HEK293 (cell line): Measurements from ENCODE around the gene PSAPL1.

Experiments
- CTCF ChIA-PET: fragments of 350-600 bp; formaldehyde crosslinking; extraction: SDS; loops from one replicate; lab custom pipeline; 2021; ENCODE audit warnings: antibody characterized with exemption; lab: Yijun Ruan, JAX
- POLR2A ChIA-PET: fragments of 300-600 bp; formaldehyde crosslinking; extraction: SDS; loops from one replicate; lab custom pipeline; 2020; ENCODE audit warnings: antibody characterized with exemption, inconsistent platforms; lab: Yijun Ruan, JAX
- H3K27ac ChIP-seq: fragments of 200-500 bp; sonication (Bioruptor generic); 2 replicates; pipeline ENCODE4 v1.5.1; 2014; ENCODE audit warnings: low read depth, low read length, control low read depth, inconsistent platforms; ENCODE audit errors: extremely low read depth
- H3K36me3 ChIP-seq, 2 experiments: fragments of 200-500 bp in 1 of 2; sonication (Bioruptor generic) in 1 of 2; 1 replicate in 1 of 2; 2 replicates in 1 of 2; pipeline ENCODE4 v1.5.1; 2014 to 2017; ENCODE audit warnings: inconsistent platforms in 2 of 2, low read length in 2 of 2; ENCODE audit not compliant: control insufficient read depth in 2 of 2, insufficient read depth in 1 of 2
- H3K4me1 ChIP-seq: fragments of 200-500 bp; sonication (Bioruptor generic); 2 replicates; pipeline ENCODE4 v1.5.1; 2014; ENCODE audit warnings: mild to moderate bottlenecking, low read length, inconsistent platforms; ENCODE audit not compliant: control insufficient read depth, insufficient read depth
- H3K4me3 ChIP-seq: 2 replicates; pipeline ENCODE4 v1.5.1; 2011; ENCODE audit warnings: low read depth, mild to moderate bottlenecking, control low read depth, low read length, moderate library complexity
- H3K9me3 ChIP-seq: fragments of 200-500 bp; sonication (Bioruptor generic); 2 replicates; pipeline ENCODE4 v1.5.1; 2014; ENCODE audit warnings: low read depth, low read length, inconsistent platforms; ENCODE audit not compliant: control insufficient read depth, insufficient read depth
- KLF1 ChIP-seq: fragments of 450-650 bp; formaldehyde crosslinking; IDR thresholded peaks from 2 replicates; pipeline ENCODE4 v1.5.1; 2016; ENCODE audit warnings: missing biosample characterization, missing genetic modification characterization
- KLF7 ChIP-seq: fragments of 450-650 bp; formaldehyde crosslinking; IDR thresholded peaks from 2 replicates; pipeline ENCODE4 v1.5.1; 2016; ENCODE audit warnings: missing biosample characterization, missing genetic modification characterization, borderline replicate concordance
- MYNN ChIP-seq: fragments of 450-650 bp; formaldehyde crosslinking; IDR thresholded peaks from 2 replicates; pipeline ENCODE4 v1.5.1; 2016; ENCODE audit warnings: missing biosample characterization, missing genetic modification characterization, borderline replicate concordance
- MZF1 ChIP-seq: fragments of 450-650 bp; formaldehyde crosslinking; IDR thresholded peaks from 2 replicates; pipeline ENCODE4 v1.5.1; 2017; ENCODE audit warnings: missing biosample characterization, missing genetic modification characterization, borderline replicate concordance
- PATZ1 ChIP-seq: fragments of 450-650 bp; formaldehyde crosslinking; IDR thresholded peaks from 2 replicates; pipeline ENCODE4 v1.5.1; 2016; ENCODE audit warnings: missing biosample characterization, missing genetic modification characterization
- PRDM10 ChIP-seq: fragments of 450-650 bp; formaldehyde crosslinking; IDR thresholded peaks from 2 replicates; pipeline ENCODE4 v1.5.1; 2016; ENCODE audit warnings: missing biosample characterization, missing genetic modification characterization
- SALL2 ChIP-seq: fragments of 450-650 bp; formaldehyde crosslinking; IDR thresholded peaks from 2 replicates; pipeline ENCODE4 v1.5.0; 2017; ENCODE audit warnings: missing biosample characterization, mild to moderate bottlenecking, missing genetic modification characterization, borderline replicate concordance
- SP2 ChIP-seq: fragments of 450-650 bp; formaldehyde crosslinking; IDR thresholded peaks from 2 replicates; pipeline ENCODE4 v1.5.1; 2016; ENCODE audit warnings: missing biosample characterization, missing genetic modification characterization
- WT1 ChIP-seq: fragments of 450-650 bp; formaldehyde crosslinking; IDR thresholded peaks from 2 replicates; pipeline ENCODE4 v1.5.1; 2016; ENCODE audit warnings: missing biosample characterization, missing genetic modification characterization
- ZNF114 ChIP-seq: fragments of 450-650 bp; formaldehyde crosslinking; IDR thresholded peaks from 2 replicates; pipeline ENCODE4 v1.5.0; 2017; ENCODE audit warnings: missing biosample characterization, missing genetic modification characterization
- ZNF184 ChIP-seq: fragments of 450-650 bp; IDR thresholded peaks from 2 replicates; pipeline ENCODE4 v1.5.1; 2018; ENCODE audit warnings: missing biosample characterization, mild to moderate bottlenecking, missing genetic modification characterization
- ZNF24 ChIP-seq: fragments of 450-650 bp; formaldehyde crosslinking; IDR thresholded peaks from 2 replicates; pipeline ENCODE4 v1.5.1; 2016; ENCODE audit warnings: missing biosample characterization, missing genetic modification characterization
- ZNF366 ChIP-seq: fragments of 450-650 bp; formaldehyde crosslinking; conservative IDR thresholded peaks from 2 replicates; pipeline ENCODE4 v1.5.1; 2016; ENCODE audit warnings: missing biosample characterization, missing genetic modification characterization
- ZNF404 ChIP-seq: fragments of 450-650 bp; formaldehyde crosslinking; IDR thresholded peaks from 2 replicates; pipeline ENCODE4 v1.5.1; 2017; ENCODE audit warnings: missing biosample characterization, missing genetic modification characterization
- ZNF416 ChIP-seq: fragments of 450-650 bp; formaldehyde crosslinking; IDR thresholded peaks from 2 replicates; pipeline ENCODE4 v1.5.1; 2016; ENCODE audit warnings: missing biosample characterization, missing genetic modification characterization
- ZNF426 ChIP-seq: fragments of 450-650 bp; formaldehyde crosslinking; IDR thresholded peaks from 2 replicates; pipeline ENCODE4 v1.5.1; 2017; ENCODE audit warnings: missing biosample characterization, missing genetic modification characterization, mild to moderate bottlenecking, inconsistent platforms, moderate library complexity
- ZNF449 ChIP-seq: fragments of 450-650 bp; formaldehyde crosslinking; IDR thresholded peaks from 2 replicates; pipeline ENCODE4 v1.5.1; 2017; ENCODE audit warnings: missing biosample characterization, mild to moderate bottlenecking, missing genetic modification characterization, moderate library complexity
- ZNF521 ChIP-seq: fragments of 450-650 bp; formaldehyde crosslinking; IDR thresholded peaks from 2 replicates; pipeline ENCODE4 v1.5.1; 2017; ENCODE audit warnings: missing biosample characterization, mild to moderate bottlenecking, missing genetic modification characterization
- ZNF529 ChIP-seq: fragments of 450-650 bp; formaldehyde crosslinking; IDR thresholded peaks from 2 replicates; pipeline ENCODE4 v1.5.1; 2017; ENCODE audit warnings: missing genetic modification characterization, missing biosample characterization; ENCODE audit not compliant: insufficient replicate concordance
- ZNF549 ChIP-seq: fragments of 450-650 bp; IDR thresholded peaks from 2 replicates; pipeline ENCODE4 v1.5.1; 2018; ENCODE audit warnings: missing biosample characterization, missing genetic modification characterization, mild to moderate bottlenecking, inconsistent platforms, moderate library complexity
- ZNF560 ChIP-seq: fragments of 450-650 bp; formaldehyde crosslinking; IDR thresholded peaks from 2 replicates; pipeline ENCODE4 v1.5.1; 2017; ENCODE audit warnings: missing biosample characterization, missing genetic modification characterization, borderline replicate concordance
- ZNF580 ChIP-seq: fragments of 450-650 bp; formaldehyde crosslinking; IDR thresholded peaks from 2 replicates; pipeline ENCODE4 v1.5.1; 2016; ENCODE audit warnings: missing biosample characterization, missing genetic modification characterization
- ZNF658 ChIP-seq: fragments of 450-650 bp; formaldehyde crosslinking; IDR thresholded peaks from 2 replicates; pipeline ENCODE4; 2016; ENCODE audit warnings: missing biosample characterization, missing genetic modification characterization
- ZNF660 ChIP-seq: fragments of 450-650 bp; IDR thresholded peaks from 2 replicates; pipeline ENCODE4 v1.5.1; 2018; ENCODE audit warnings: missing biosample characterization, mild to moderate bottlenecking, missing genetic modification characterization
- ZNF843 ChIP-seq: fragments of 450-650 bp; formaldehyde crosslinking; IDR thresholded peaks from 2 replicates; pipeline ENCODE4 v1.5.1; 2016; ENCODE audit warnings: missing biosample characterization, missing genetic modification characterization
- ZXDB ChIP-seq: fragments of 450-650 bp; formaldehyde crosslinking; IDR thresholded peaks from 2 replicates; pipeline ENCODE4 v1.5.1; 2016; ENCODE audit warnings: missing biosample characterization, missing genetic modification characterization

Gene PSAPL1

GRCh38 chr4:7477695-7478094 lies 43.0 kb upstream of the PSAPL1 start:
- ChIA-PET CTCF (no interaction called here), POLR2A (no interaction called here)
- no peak overlapping the region for H3K4me3 ChIP-seq
- no peaks in the 10 kb centered on the region for H3K4me1 ChIP-seq
- TF ChIP-seq ZNF24 (tag by site-specific recombination): no peak
- TF ChIP-seq ZNF449 (tag by site-specific recombination): no peak
- no peak for TF ChIP-seq ZXDB (tag by site-specific recombination)
- no peak for TF ChIP-seq ZNF580 (tag by site-specific recombination)
- TF ChIP-seq PATZ1 (tag by site-specific recombination): no peak
- no peak for TF ChIP-seq ZNF521 (tag by site-specific recombination)
- no peak for TF ChIP-seq ZNF416 (tag by site-specific recombination)
- TF ChIP-seq WT1 (tag by site-specific recombination): no peak
- TF ChIP-seq ZNF529: no peak
- TF ChIP-seq PRDM10 (tag by site-specific recombination): no peak
- no peak for TF ChIP-seq ZNF184 (tag by site-specific recombination)
- TF ChIP-seq ZNF114 (tag by site-specific recombination): no peak
- TF ChIP-seq MZF1 (tag by site-specific recombination): no peak
- no peak for TF ChIP-seq ZNF549 (tag by site-specific recombination)
- TF ChIP-seq ZNF658 (tag by site-specific recombination): no peak
- no peak for TF ChIP-seq ZNF843 (tag by site-specific recombination)
- TF ChIP-seq ZNF404: no peak
- H3K36me3 ChIP-seq: no peaks in the 10 kb centered on the region
- H3K9me3 ChIP-seq: no peaks in the 10 kb centered on the region
- H3K27ac ChIP-seq: no peak overlapping the region

GRCh38 chr4:7476820-7477219 lies 42.1 kb upstream of the PSAPL1 start:
- no peak overlapping the region for H3K27ac ChIP-seq
- TF ChIP-seq ZNF114 (tag by site-specific recombination) (no peak), ZNF426 (tag by site-specific recombination) (no peak), ZNF366 (tag by site-specific recombination) (no peak), SALL2 (no peak), ZNF404 (no peak), SP2 (tag by site-specific recombination) (no peak), ZNF660 (tag by site-specific recombination) (no peak), PATZ1 (tag by site-specific recombination) (no peak), MYNN (tag by site-specific recombination) (no peak), ZNF560 (no peak), KLF1 (tag by site-specific recombination) (no peak), KLF7 (tag by site-specific recombination) (no peak)
- POLR2A ChIA-PET: no interaction called here
- no peaks in the 10 kb centered on the region for H3K9me3 ChIP-seq
- no peaks in the 10 kb centered on the region for H3K36me3 ChIP-seq
- CTCF ChIA-PET: no interaction called here
- no peaks in the 10 kb centered on the region for H3K4me1 ChIP-seq
- H3K4me3 ChIP-seq: no peak overlapping the region
